ENCODE results near the gene SMU1.
"Not testable (repeated sequence)": the region's sequence is repeated elsewhere in the genome, so short reads cannot be mapped to it uniquely, and the experiment has no call there.

Gene SMU1

DNA sequence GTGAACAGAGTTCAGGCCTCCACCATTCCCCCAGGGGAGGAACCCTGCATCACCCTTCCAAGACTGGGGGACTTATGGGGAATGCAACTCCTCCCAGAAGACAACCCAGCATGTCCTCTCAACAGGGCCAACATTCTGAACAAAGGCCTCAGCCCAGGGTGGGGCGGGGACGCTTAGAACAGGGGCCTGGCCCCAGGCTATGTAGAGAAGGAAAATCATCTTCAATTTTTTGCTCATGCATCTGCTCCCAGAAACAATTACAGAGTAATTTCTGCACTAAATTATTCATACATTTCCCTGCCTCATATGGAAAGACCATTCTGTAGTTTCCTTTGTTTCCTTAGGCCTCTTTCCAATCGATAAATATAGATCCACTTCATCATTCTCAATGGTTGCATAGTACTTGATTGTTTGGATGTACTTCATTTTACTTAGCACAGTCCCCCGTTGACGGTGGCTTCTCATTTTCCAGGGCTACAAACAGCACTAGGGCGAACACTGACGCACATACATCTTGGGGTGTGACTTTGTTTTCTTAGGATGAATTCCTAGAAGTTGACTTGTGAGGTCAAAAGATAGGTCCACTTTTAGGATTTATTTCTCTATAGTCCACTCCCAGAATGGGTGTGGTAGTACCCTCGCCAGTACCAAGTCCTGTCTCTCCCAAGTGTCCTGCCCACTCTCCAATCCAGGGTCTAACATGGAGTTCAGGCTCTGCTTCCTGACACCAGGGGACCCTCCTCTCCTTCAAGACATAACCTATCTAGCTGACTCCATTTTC, 27.2 kb upstream of the SMU1 start:
- Histone ChIP-seq H3K27me3 (ENCODE audit: control insufficient read depth in 1 of 2, insufficient read depth in 2 of 2, low read length in 2 of 2) (no peaks in the 10 kb centered on the region), H3K4me1 (ENCODE audit: insufficient read depth, low read length) (no peaks in the 10 kb centered on the region), H3K36me3 (ENCODE audit: insufficient read depth, low read length) (no peaks in the 10 kb centered on the region), H3K27ac (ENCODE audit: low read depth, low read length) (no peak overlapping the region), H3K9me3 (ENCODE audit: low read length) (no peaks in the 10 kb centered on the region), H3K4me3 (ENCODE audit: low read depth in 1 of 2, low read length in 2 of 2) (no peak overlapping the region), H3K9ac (ENCODE audit: low read length) (no peak overlapping the region)

DNA sequence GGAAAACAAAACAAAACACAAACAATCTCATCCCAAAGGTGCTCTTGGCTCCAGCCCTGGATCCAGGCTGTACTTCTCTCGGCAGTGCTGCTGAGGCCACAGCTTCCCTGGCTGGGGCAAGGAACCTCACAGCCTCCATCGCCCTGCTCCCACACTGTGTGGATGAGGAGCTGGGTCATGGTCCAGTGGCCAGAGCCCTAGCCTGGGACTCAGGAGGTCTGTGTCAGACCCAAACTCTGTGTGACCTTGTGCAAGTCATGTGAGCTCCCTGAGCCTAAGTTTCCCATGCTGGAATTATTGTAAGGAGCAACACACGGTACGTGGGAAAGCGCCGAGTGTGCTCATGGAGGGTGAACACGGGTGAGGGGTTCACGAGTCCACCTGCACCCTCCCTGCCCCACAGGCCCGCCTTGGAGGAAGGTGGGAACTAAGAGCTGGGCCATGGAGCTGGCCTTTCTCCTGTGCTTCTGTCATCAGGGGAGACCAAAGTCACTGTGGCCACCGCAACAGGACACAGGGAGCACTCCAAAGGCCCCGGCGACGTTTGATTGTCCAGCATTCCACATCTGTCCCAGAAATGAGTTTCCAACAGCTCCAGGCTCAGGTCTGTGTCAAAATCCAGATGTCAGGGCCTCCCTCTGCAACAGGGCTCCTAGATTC, 26.2 kb upstream of the SMU1 start:
- H3K4me1 ChIP-seq (ENCODE audit: insufficient read depth, low read length), result no peaks in the 10 kb centered on the region
- H3K36me3 ChIP-seq (ENCODE audit: insufficient read depth, low read length), result no peaks in the 10 kb centered on the region
- no peak overlapping the region for H3K27ac ChIP-seq (ENCODE audit: low read depth, low read length)
- no peaks in the 10 kb centered on the region for H3K27me3 ChIP-seq (ENCODE audit: control insufficient read depth in 1 of 2, insufficient read depth in 2 of 2, low read length in 2 of 2)
- no peak overlapping the region for H3K9ac ChIP-seq (ENCODE audit: low read length)
- H3K4me3 ChIP-seq (ENCODE audit: low read depth in 1 of 2, low read length in 2 of 2), result no peak overlapping the region
- H3K9me3 ChIP-seq (ENCODE audit: low read length), result no peaks in the 10 kb centered on the region

DNA sequence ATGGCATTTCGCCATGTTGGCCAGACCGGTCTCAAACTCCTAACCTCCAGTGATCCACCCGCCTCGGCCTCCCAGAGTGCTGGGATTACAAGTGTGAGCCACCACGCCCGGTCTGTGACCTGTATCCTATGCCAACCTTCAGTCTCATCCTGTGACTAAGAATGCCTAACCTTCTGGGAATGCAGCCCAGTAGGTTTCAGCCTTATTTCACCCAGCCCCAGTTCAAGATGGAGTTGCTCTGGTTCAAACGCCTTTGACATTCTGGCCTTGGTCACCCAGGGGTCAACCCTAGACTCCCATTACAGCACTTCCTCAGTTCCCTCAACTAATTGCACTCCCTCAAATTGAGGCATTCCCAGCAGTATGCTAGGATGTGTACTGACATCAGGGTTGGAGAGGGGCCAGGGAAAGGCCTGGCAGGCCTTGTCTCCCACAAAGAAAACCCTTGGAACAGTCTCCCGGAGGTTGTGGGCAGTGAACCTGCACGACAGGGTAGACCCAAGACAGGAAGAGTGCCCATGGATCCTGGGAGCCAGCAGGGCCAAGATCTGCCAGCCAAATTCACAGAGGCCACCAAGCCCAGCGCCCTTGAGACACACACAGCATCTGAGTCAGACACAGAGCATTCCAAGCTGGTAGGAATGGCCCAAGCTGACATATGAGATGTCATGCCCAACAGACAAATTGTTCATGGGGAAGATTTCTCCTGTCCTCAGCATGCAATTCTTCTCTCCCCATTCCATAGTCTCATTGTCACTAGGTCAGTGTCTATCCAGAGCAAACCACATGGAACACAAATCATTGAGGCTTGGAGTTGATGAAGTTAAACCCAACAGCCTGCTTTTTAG, 24.9 kb upstream of the SMU1 start:
- Histone ChIP-seq H3K4me1 (ENCODE audit: insufficient read depth, low read length) (no peaks in the 10 kb centered on the region), H3K9me3 (ENCODE audit: low read length) (no peaks in the 10 kb centered on the region), H3K36me3 (ENCODE audit: insufficient read depth, low read length) (no peaks in the 10 kb centered on the region), H3K27ac (ENCODE audit: low read depth, low read length) (no peak overlapping the region), H3K27me3 (ENCODE audit: control insufficient read depth in 1 of 2, insufficient read depth in 2 of 2, low read length in 2 of 2) (no peaks in the 10 kb centered on the region), H3K9ac (ENCODE audit: low read length) (no peak overlapping the region), H3K4me3 (ENCODE audit: low read depth in 1 of 2, low read length in 2 of 2) (no peak overlapping the region)

DNA sequence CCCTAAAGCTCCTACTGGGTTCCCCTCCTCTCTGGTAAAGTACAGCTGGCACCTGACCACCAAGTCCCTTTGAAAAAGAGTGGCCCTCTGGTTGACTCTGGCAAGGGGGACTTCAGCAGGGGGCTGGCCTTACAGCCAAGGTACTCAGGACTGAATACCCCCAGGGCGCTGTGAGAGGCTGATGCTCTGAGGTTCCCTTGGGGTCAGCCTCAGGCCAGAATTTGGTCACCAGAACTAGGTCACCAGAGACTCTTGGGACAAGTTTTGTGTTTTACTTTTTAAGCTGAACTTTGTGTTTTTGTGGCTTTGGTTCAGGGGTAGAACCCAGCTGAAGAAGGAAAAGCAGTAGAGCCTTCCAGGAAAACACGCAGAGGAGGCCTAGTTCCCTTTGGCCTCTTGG, 23.3 kb upstream of the SMU1 start:
- Histone ChIP-seq H3K27me3 (ENCODE audit: control insufficient read depth in 1 of 2, insufficient read depth in 2 of 2, low read length in 2 of 2) (no peaks in the 10 kb centered on the region), H3K4me1 (ENCODE audit: insufficient read depth, low read length) (no peaks in the 10 kb centered on the region), H3K27ac (ENCODE audit: low read depth, low read length) (no peak overlapping the region), H3K36me3 (ENCODE audit: insufficient read depth, low read length) (no peaks in the 10 kb centered on the region), H3K9me3 (ENCODE audit: low read length) (no peaks in the 10 kb centered on the region), H3K4me3 (ENCODE audit: low read depth in 1 of 2, low read length in 2 of 2) (no peak overlapping the region), H3K9ac (ENCODE audit: low read length) (no peak overlapping the region)

DNA sequence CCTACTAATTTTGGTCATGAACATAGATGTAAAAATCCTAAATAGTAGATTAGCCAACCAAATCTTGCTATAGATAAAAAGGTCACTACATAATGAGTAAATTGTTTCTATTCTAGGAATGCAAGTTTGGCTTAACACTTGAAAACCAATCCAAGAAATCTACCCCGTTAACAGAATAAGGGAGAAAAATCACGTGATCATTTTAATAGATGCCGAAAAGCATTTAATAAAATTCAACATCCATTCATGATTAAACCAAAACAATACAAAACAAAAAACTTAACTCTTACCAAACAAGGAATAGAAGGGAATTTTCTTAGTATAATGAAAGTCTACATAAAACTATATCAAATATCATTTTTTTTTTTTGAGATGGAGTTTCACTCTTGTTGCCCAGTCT, 20.7 kb upstream of the SMU1 start:
- no peaks in the 10 kb centered on the region for H3K4me1 ChIP-seq (ENCODE audit: insufficient read depth, low read length)
- H3K27me3 ChIP-seq (ENCODE audit: control insufficient read depth in 1 of 2, insufficient read depth in 2 of 2, low read length in 2 of 2), result no peaks in the 10 kb centered on the region
- no peaks in the 10 kb centered on the region for H3K9me3 ChIP-seq (ENCODE audit: low read length)
- H3K9ac ChIP-seq (ENCODE audit: low read length), result no peak overlapping the region
- H3K4me3 ChIP-seq (ENCODE audit: low read depth in 1 of 2, low read length in 2 of 2), result no peak overlapping the region
- no peak overlapping the region for H3K27ac ChIP-seq (ENCODE audit: low read depth, low read length)
- H3K36me3 ChIP-seq (ENCODE audit: insufficient read depth, low read length), result no peaks in the 10 kb centered on the region

DNA sequence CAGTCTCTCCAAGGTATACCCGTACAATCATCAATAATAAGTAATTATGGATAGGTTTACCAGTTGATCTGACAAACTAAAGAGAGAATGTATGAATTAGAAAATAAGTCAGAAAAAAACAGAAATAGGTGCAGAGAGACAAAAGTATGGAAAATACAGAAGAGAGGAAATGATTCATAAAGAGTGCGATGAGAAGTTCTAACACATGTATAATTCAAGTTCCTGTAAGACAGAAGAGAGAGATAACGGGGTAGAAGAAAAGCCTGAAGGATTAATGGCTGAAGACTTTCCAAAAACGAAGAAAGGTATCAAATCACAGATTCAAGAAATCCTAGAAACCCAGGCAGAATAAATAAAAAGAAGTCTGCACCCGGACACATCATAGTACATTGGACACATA, 16.2 kb upstream of the SMU1 start:
- no peaks in the 10 kb centered on the region for H3K4me1 ChIP-seq (ENCODE audit: insufficient read depth, low read length)
- H3K9me3 ChIP-seq (ENCODE audit: low read length), result no peaks in the 10 kb centered on the region
- no peak overlapping the region for H3K9ac ChIP-seq (ENCODE audit: low read length)
- H3K27ac ChIP-seq (ENCODE audit: low read depth, low read length), result no peak overlapping the region
- H3K27me3 ChIP-seq (ENCODE audit: control insufficient read depth in 1 of 2, insufficient read depth in 2 of 2, low read length in 2 of 2), result no peaks in the 10 kb centered on the region
- H3K4me3 ChIP-seq (ENCODE audit: low read depth in 1 of 2, low read length in 2 of 2), result no peak overlapping the region
- H3K36me3 ChIP-seq (ENCODE audit: insufficient read depth, low read length), result no peaks in the 10 kb centered on the region

DNA sequence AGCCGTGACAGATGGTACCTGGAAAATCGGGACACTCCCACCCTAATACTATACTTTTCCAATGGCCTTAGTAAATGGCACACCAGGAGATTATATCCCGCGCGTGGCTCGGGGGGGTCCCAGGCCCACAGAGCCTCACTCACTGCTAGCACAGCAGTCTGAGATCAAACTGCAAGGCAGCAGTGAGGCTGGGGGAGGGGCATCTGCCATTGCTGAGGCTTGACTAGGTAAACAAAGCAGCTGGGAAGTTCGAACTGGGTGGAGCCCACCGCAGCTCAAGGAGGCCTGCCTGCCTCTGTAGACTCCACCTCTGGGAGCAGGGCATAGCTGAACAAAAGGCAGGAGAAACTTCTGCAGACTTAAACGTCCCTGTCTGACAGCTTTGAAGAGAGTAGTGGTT, 9.2 kb upstream of the SMU1 start:
- not testable (repeated sequence) for H3K27me3 ChIP-seq (ENCODE audit: control insufficient read depth in 1 of 2, insufficient read depth in 2 of 2, low read length in 2 of 2); H3K4me3 ChIP-seq (ENCODE audit: low read depth in 1 of 2, low read length in 2 of 2); H3K9me3 ChIP-seq (ENCODE audit: low read length); H3K36me3 ChIP-seq (ENCODE audit: insufficient read depth, low read length); H3K9ac ChIP-seq (ENCODE audit: low read length); H3K27ac ChIP-seq (ENCODE audit: low read depth, low read length)
- H3K4me1 ChIP-seq (ENCODE audit: insufficient read depth, low read length), result peaks cover 11% of the 10 kb centered on the region

DNA sequence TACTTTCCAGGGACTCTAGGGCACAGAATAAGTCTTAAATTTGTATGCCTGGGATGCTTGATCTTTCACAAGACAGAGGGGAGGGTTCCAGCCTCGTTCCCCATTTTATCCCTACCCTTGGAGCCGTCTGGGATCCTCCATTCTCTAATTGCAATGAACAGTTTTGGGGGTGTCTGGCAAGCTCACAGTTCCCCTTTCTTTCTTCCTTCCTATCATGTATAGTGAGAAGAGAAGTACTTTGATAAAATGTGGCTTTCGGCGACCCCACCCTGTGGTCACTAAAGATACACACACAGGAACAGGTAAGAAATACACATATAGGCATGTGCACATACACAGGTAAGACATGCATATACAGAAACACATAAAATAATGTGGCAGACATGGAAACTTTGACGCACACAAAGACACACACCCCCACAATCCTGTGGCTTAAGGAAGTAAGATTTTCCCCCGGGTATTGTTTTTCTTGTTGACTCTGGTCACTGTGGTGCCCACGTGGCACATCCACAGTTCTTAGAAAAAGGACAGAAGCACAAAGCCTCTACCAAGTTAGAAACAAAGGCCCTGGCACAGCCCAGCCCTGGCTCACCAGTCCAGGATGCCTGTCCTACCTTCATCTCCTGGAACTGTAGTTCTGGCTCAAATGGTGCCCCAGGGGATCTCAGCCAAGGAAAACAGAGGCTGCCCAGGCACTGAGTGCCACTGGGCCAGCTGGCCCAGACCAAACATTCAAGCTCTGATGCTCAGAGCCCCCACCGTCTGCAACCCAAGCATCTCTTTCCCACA, 6.3 kb upstream of the SMU1 start:
- H3K4me1 ChIP-seq (ENCODE audit: insufficient read depth, low read length), result peaks cover 12% of the 10 kb centered on the region
- H3K27ac ChIP-seq (ENCODE audit: low read depth, low read length), result no peak overlapping the region
- no peaks in the 10 kb centered on the region for H3K27me3 ChIP-seq (ENCODE audit: control insufficient read depth in 1 of 2, insufficient read depth in 2 of 2, low read length in 2 of 2)
- H3K9me3 ChIP-seq (ENCODE audit: low read length), result no peaks in the 10 kb centered on the region
- H3K36me3 ChIP-seq (ENCODE audit: insufficient read depth, low read length), result no peaks in the 10 kb centered on the region
- no peak overlapping the region for H3K9ac ChIP-seq (ENCODE audit: low read length)
- H3K4me3 ChIP-seq (ENCODE audit: low read depth in 1 of 2, low read length in 2 of 2), result no peak overlapping the region

DNA sequence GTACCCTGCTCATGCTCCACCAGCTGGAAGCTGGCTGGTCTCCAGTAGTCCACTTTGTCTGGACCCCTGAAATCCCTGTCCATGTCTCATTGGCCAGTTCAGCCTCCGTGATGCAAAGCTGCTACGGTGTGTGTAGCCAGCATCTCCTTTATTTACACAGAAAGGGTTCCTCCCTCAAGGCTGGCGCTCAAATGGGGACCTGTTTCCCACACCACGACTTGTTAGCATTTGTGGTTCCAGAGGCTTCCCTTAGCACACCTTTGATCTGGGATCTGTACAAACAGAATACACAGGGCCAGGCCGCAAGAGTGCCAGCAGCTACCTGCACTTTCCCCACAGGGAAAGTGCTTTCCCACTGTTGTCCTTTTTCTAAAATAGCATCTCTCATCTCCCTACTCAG, 5.7 kb upstream of the SMU1 start:
- Histone ChIP-seq H3K36me3 (ENCODE audit: insufficient read depth, low read length) (no peaks in the 10 kb centered on the region), H3K4me3 (ENCODE audit: low read depth in 1 of 2, low read length in 2 of 2) (no peak overlapping the region), H3K9me3 (ENCODE audit: low read length) (no peaks in the 10 kb centered on the region), H3K27ac (ENCODE audit: low read depth, low read length) (no peak overlapping the region), H3K27me3 (ENCODE audit: control insufficient read depth in 1 of 2, insufficient read depth in 2 of 2, low read length in 2 of 2) (no peaks in the 10 kb centered on the region), H3K4me1 (ENCODE audit: insufficient read depth, low read length) (peaks cover 12% of the 10 kb centered on the region), H3K9ac (ENCODE audit: low read length) (no peak overlapping the region)

DNA sequence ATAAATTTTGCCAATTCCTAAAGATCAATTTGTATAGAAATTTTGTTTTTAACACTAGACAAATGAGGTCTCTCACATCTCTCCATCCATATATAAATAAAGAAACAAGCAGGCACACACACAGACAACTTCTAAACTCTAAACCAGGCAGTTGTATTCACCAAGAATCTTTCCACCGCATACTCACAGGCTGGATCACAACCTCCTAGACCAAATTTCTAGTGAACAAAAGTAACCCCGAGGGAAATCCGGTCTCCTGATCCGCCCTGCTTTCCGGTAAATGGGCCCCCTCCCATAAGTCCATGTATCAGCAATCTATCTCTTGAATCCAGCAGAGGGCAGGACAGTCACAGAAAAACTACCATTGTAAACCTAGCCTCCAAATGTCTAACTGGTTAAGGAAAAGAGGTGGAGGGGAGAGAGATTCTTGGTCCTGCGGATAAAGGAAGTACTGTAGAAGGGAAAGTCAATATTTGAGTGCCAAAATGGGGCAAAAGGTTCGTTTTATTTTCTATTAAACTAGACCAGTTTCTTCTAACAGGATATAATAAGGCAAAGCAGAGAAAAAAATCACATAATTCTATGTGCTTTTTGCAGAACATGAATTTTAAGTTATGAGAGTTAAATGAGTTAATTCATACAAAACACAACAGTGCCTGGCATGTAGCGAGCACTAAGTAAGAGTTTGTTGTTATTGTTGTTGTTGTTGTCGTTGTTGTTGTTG, 4.8 kb upstream of the SMU1 start:
- H3K9me3 ChIP-seq (ENCODE audit: low read length), result no peaks in the 10 kb centered on the region
- no peak overlapping the region for H3K4me3 ChIP-seq (ENCODE audit: low read depth in 1 of 2, low read length in 2 of 2)
- H3K27me3 ChIP-seq (ENCODE audit: control insufficient read depth in 1 of 2, insufficient read depth in 2 of 2, low read length in 2 of 2), result no peaks in the 10 kb centered on the region
- H3K9ac ChIP-seq (ENCODE audit: low read length), result peak overlapping the region; percentile 14
- H3K27ac ChIP-seq (ENCODE audit: low read depth, low read length), result no peak overlapping the region
- H3K36me3 ChIP-seq (ENCODE audit: insufficient read depth, low read length), result no peaks in the 10 kb centered on the region
- peaks cover 12% of the 10 kb centered on the region for H3K4me1 ChIP-seq (ENCODE audit: insufficient read depth, low read length)

Data from muscle layer of colon (tissue), 2 donors.